ENCODE data around the gene MAVS.

MAVS gene

GRCh38 chr20:3815703-3816315, 30.8 kb upstream of the MAVS start:
- ChIA-PET CTCF (no interaction called here), POLR2A (no interaction called here)
- no peak for DNase-seq (ENCODE audit: extremely low spot score)
- TF ChIP-seq HDGF (IDR thresholded peaks at IDR 0.05; ENCODE audit: borderline replicate concordance): no peak
- no peak for TF ChIP-seq FOXM1 (IDR thresholded peaks at IDR 0.05; ENCODE audit: borderline replicate concordance)
- no peak for TF ChIP-seq FOXA1 (IDR thresholded peaks at IDR 0.05)
- TF ChIP-seq SUZ12 (IDR thresholded peaks at IDR 0.05): no peak
- TF ChIP-seq SP1 (IDR thresholded peaks at IDR 0.05): no peak
- no peak for TF ChIP-seq ARNT (IDR thresholded peaks at IDR 0.05)
- no peak for TF ChIP-seq CTBP1 (IDR thresholded peaks at IDR 0.05; ENCODE audit: borderline replicate concordance)
- TF ChIP-seq FOXK2 (IDR thresholded peaks at IDR 0.05): no peak
- TF ChIP-seq LEF1 (IDR thresholded peaks at IDR 0.05; ENCODE audit: borderline replicate concordance): no peak
- no peak for TF ChIP-seq ELF4 (IDR thresholded peaks at IDR 0.05)

GRCh38 chr20:3818155-3819151, 28.2 kb upstream of the MAVS start:
- peak; percentile 72 for DNase-seq (ENCODE audit: extremely low spot score)
- POLR2A ChIA-PET: interaction anchor here (0.7 to 3.9 kb wide), 8 partner anchors 22 to 58 kb away, joined by 3 to 47 read pairs (median 4); partner anchors contain the start of genes ADISSP, CDC25B and CENPB
- TF ChIP-seq L3MBTL2 (conservative IDR thresholded peaks at IDR 0.05) (no peak), HDGF (IDR thresholded peaks at IDR 0.05; ENCODE audit: borderline replicate concordance) (0 out of 2 replicates have a peak, but pooled peaks have one; percentile 59)
- CTCF ChIA-PET: interaction anchor here (0.6 to 1.8 kb wide), 13 partner anchors 8 to 258 kb away, joined by 3 to 13 read pairs (median 4); partner anchors contain the start of genes CDC25B and CENPB

- no peak for DNase-seq (ENCODE audit: extremely low spot score)
- TF ChIP-seq FOXM1 (IDR thresholded peaks at IDR 0.05; ENCODE audit: borderline replicate concordance) (no peak), ELF4 (IDR thresholded peaks at IDR 0.05) (no peak), LEF1 (IDR thresholded peaks at IDR 0.05; ENCODE audit: borderline replicate concordance) (no peak), ZNF384 (IDR thresholded peaks at IDR 0.05) (no peak), HDGF (IDR thresholded peaks at IDR 0.05; ENCODE audit: borderline replicate concordance) (no peak), CTBP1 (IDR thresholded peaks at IDR 0.05; ENCODE audit: borderline replicate concordance) (no peak), PKNOX1 (IDR thresholded peaks at IDR 0.05) (no peak), FOXA1 (IDR thresholded peaks at IDR 0.05) (no peak), TARDBP (IDR thresholded peaks at IDR 0.05) (no peak), L3MBTL2 (conservative IDR thresholded peaks at IDR 0.05) (no peak), SP1 (IDR thresholded peaks at IDR 0.05) (no peak), ARNT (IDR thresholded peaks at IDR 0.05) (no peak), SUZ12 (IDR thresholded peaks at IDR 0.05) (no peak), BHLHE40 (IDR thresholded peaks at IDR 0.05; ENCODE audit: borderline replicate concordance) (no peak)
- ChIA-PET POLR2A (interaction anchor here (0.7 to 3.9 kb wide), 13 partner anchors 10 to 228 kb away, joined by 3 to 47 read pairs (median 8); partner anchors contain the start of genes ADISSP, CDC25B, CENPB and SPEF1), CTCF (interaction anchor here (0.7 to 1.9 kb wide), 6 partner anchors 14 to 78 kb away, joined by 3 to 9 read pairs (median 4); partner anchors contain the start of genes CDC25B and CENPB)
Observed at GRCh38 chr20:3819411-3820047, 27.1 kb upstream of the MAVS start.

- POLR2A ChIA-PET: interaction anchor here (0.7 to 3.9 kb wide), 16 partner anchors 8 to 227 kb away, joined by 3 to 47 read pairs (median 8); partner anchors contain the start of genes ADISSP, CDC25B, CENPB and SPEF1
- DNase-seq (ENCODE audit: extremely low spot score): peak; percentile 91
- CTCF ChIA-PET: interaction anchor here (0.6 to 1.9 kb wide), 13 partner anchors 10 to 267 kb away, joined by 3 to 9 read pairs (median 4); partner anchors contain the start of genes CDC25B and CENPB
- TF ChIP-seq TARDBP (IDR thresholded peaks at IDR 0.05): no peak
- TF ChIP-seq ARNT (IDR thresholded peaks at IDR 0.05): 0 out of 2 replicates have a peak, but pooled peaks have one; percentile 29
Observed at GRCh38 chr20:3820048-3820900, 26.4 kb upstream of the MAVS start, which contains the start of gene AP5S1. AP5S1 (plus strand) TSS chr20:3820547; CDS start chr20:3822118, 1,571 bp downstream.

- POLR2A ChIA-PET: interaction anchor here (1.0 to 3.9 kb wide), 15 partner anchors 8 to 142 kb away, joined by 3 to 47 read pairs (median 8); partner anchors contain the start of genes ADISSP, CDC25B, CENPB and SPEF1
- CTCF ChIA-PET: interaction anchor here (0.5 to 1.9 kb wide), 10 partner anchors 11 to 93 kb away, joined by 3 to 9 read pairs (median 4); partner anchors contain the start of genes CDC25B and CENPB
Observed at GRCh38 chr20:3820901-3821727, 25.5 kb upstream of the MAVS start.

More at GRCh38 chr20:3820901-3821727, 25.5 kb upstream of the MAVS start:
- no peak for DNase-seq (ENCODE audit: extremely low spot score)
- no peak for TF ChIP-seq L3MBTL2 (conservative IDR thresholded peaks at IDR 0.05)
- no peak for TF ChIP-seq FOXM1 (IDR thresholded peaks at IDR 0.05; ENCODE audit: borderline replicate concordance)
- TF ChIP-seq CTBP1 (IDR thresholded peaks at IDR 0.05; ENCODE audit: borderline replicate concordance): no peak
- TF ChIP-seq NFRKB (IDR thresholded peaks at IDR 0.05): no peak
- TF ChIP-seq SUZ12 (IDR thresholded peaks at IDR 0.05): no peak
- TF ChIP-seq FOXA1 (IDR thresholded peaks at IDR 0.05): no peak
- TF ChIP-seq HDGF (IDR thresholded peaks at IDR 0.05; ENCODE audit: borderline replicate concordance): no peak
- TF ChIP-seq ARNT (IDR thresholded peaks at IDR 0.05): no peak
- no peak for TF ChIP-seq ELF4 (IDR thresholded peaks at IDR 0.05)
- no peak for TF ChIP-seq SP1 (IDR thresholded peaks at IDR 0.05)
- TF ChIP-seq BHLHE40 (IDR thresholded peaks at IDR 0.05; ENCODE audit: borderline replicate concordance): no peak
- no peak for TF ChIP-seq FOXK2 (IDR thresholded peaks at IDR 0.05)
- no peak for TF ChIP-seq LEF1 (IDR thresholded peaks at IDR 0.05; ENCODE audit: borderline replicate concordance)
- TF ChIP-seq ZNF384 (IDR thresholded peaks at IDR 0.05): no peak
- no peak for TF ChIP-seq PKNOX1 (IDR thresholded peaks at IDR 0.05)
- no peak for TF ChIP-seq TARDBP (IDR thresholded peaks at IDR 0.05)
